Fibroblast of skin of left biceps (primary cell): Measurements from ENCODE around the gene RICTOR.
A peak's percentile ranks its signal among the peaks of the same experiment; 100 is the strongest.

Source experiments
- DNase-seq, 2 experiments: peaks; one replicate each; pipeline ENCODE4 v3.0.0-alpha.2; 2013; ENCODE audit warnings: low read depth in 2 of 2

The RICTOR gene

GRCh38 chr5:39074017-39074814 is at the start of gene RICTOR:
Gene RICTOR (minus strand): TSS chr5:39074399. CDS start chr5:39074377, 22 bp downstream.
- DNase-seq, result peak; percentile 65

GRCh38 chr5:39121922-39122321 is 47.7 kb upstream of the RICTOR start:
- no peak for DNase-seq

- no peak for DNase-seq
Observed at GRCh38 chr5:39121315-39121714, 47.1 kb upstream of the RICTOR start.

GRCh38 chr5:39120052-39120420 is 45.8 kb upstream of the RICTOR start:
- DNase-seq, result no peak

GRCh38 chr5:39119404-39120051 is 45.3 kb upstream of the RICTOR start:
- no peak for DNase-seq

- no peak for DNase-seq
Observed at GRCh38 chr5:39118638-39119037, 44.4 kb upstream of the RICTOR start.

GRCh38 chr5:39117401-39117800 is 43.2 kb upstream of the RICTOR start:
- no peak for DNase-seq

GRCh38 chr5:39116344-39117170 is 42.4 kb upstream of the RICTOR start:
- no peak for DNase-seq

- DNase-seq, result no peak
Observed at GRCh38 chr5:39115644-39116343, 41.6 kb upstream of the RICTOR start.

GRCh38 chr5:39114155-39114554 is 40.0 kb upstream of the RICTOR start:
- no peak for DNase-seq

GRCh38 chr5:39113354-39113953 is 39.3 kb upstream of the RICTOR start:
- no peak for DNase-seq

- DNase-seq, result no peak
Observed at GRCh38 chr5:39109606-39110005, 35.4 kb upstream of the RICTOR start.

- DNase-seq, result no peak
Observed at GRCh38 chr5:39108987-39109386, 34.8 kb upstream of the RICTOR start.

- DNase-seq, result no peak
Observed at GRCh38 chr5:39107350-39107749, 33.2 kb upstream of the RICTOR start.

- no peak for DNase-seq
Observed at GRCh38 chr5:39106322-39106721, 32.1 kb upstream of the RICTOR start.

- DNase-seq, result no peak
Observed at GRCh38 chr5:39104221-39104620, 30.0 kb upstream of the RICTOR start.

- no peak for DNase-seq
Observed at GRCh38 chr5:39102684-39103155, 28.5 kb upstream of the RICTOR start.

GRCh38 chr5:39100851-39101396 is 26.7 kb upstream of the RICTOR start:
- DNase-seq, result peak; percentile 67 to 74

GRCh38 chr5:39100301-39100850 is 26.2 kb upstream of the RICTOR start:
- DNase-seq, result no peak

GRCh38 chr5:39099831-39100230 is 25.6 kb upstream of the RICTOR start:
- DNase-seq, result no peak

- no peak for DNase-seq
Observed at GRCh38 chr5:39093352-39093751, 19.2 kb upstream of the RICTOR start.
